CD4-positive, alpha-beta T cell treated with Interleukin-10 for 1 hour (primary cell): Measurements from ENCODE around the gene GNAI2.
"Not testable (repeated sequence)": the region's sequence is repeated elsewhere in the genome, so short reads cannot be mapped to it uniquely, and the experiment has no call there.

Experiments
- DNase-seq: peaks from one replicate; pipeline ENCODE4 v3.0.0-alpha.2; 2020

GNAI2 gene

DNA sequence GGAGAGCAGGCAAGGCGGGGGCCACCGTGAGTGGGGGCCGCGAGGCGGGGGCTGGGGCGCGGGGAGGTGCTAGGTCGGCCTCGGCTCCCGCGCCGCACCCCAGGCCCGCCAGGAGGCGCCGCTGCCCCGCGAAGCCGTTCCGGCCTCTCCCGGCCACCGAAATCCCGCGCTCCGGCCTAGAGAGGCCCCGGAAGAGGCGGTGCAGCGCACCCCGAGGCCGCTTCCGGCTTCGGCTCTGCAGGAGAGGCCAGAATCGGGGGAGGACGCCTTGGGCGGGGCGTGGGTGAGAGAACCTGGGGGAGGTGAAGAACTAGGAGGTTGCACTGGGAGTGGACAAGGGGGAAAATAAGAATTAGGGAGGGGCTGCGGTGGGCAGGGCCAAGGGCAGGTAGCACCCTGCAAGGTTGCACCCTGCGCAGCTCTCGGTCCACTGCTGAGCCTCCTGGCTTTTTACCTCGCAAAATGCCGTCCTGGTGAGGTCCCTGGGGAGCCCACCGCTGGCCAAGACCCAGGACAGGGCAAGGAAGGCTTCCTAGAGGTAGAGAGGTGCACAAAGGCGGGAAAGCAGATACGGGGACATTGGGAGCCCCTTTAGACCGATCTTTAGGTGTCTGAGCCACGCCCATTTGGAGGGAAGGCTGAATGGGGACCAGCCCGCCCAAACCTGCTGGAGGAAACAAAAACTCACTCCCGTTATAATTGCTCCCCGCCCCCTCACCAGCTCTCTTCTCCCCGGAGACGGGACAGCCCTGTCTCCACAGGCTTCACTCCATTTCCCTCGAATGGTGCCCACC lies 8.4 kb upstream of the GNAI2 start:
- peak; percentile 93 for DNase-seq

- not testable (repeated sequence) for DNase-seq
Observed at GRCh38 chr3:50228184-50228763, 7.7 kb upstream of the GNAI2 start.

- DNase-seq: no peak
Observed at GRCh38 chr3:50229490-50229889, 6.5 kb upstream of the GNAI2 start.

- no peak for DNase-seq
Observed at GRCh38 chr3:50230104-50230793, 5.8 kb upstream of the GNAI2 start.

DNA sequence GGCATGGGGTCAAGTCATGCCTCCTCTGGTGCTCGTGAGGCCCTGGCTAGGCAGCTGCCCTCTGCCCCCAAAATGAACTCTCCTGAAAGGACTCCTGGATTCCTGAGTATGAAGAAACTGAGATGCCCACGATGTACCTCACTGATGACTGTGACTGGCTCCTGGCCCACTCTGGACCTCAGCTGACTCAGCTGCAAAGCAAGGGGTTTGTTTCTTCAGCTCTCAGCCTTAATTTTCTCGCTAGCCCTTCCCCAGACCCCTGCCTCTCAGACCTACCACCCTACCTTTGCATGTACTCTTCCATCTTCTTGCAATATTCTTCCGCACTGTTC lies 5.2 kb upstream of the GNAI2 start:
- no peak for DNase-seq

DNA sequence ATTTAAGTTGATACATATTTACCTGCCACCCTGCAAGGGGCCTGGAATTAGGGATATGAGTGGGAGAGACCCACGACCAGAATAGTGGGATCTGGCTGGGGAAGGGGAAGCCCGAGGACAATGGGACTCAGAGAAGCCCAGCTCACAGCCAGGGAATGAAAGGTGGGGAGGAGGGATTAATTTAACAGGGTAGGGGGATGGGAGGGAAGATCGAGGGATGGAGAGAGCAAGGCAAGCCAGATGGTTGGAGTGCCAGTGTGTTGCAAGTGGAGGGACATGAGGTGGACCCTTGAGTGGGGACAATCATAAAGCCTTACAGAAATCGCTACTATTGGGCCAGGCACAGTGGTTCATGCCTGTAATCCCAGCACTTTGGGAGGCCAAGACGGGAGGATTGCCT lies 4.4 kb upstream of the GNAI2 start:
- DNase-seq: no peak

- no peak for DNase-seq
Observed at GRCh38 chr3:50232303-50232702, 3.7 kb upstream of the GNAI2 start.

DNA sequence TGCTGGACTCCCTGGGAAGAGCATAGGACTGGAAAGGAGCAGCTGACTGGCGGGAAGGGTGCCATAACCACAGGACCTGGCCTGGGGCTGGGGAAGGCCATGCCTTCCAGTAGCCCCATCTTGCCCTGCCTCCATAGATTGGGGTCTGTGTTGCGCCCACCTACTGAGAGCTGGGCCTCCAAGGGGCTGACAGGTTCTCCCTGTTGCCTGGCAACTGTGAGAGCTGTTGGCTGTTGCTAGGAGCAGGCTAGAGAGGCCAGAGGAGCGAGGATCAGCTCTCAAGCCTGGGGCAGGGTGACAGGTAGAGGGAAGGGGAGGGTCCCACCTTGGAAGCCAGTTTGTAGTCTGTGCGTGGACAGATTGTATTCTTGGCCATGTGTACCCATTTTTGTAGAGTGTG lies 2.8 kb upstream of the GNAI2 start:
- DNase-seq: no peak

DNA sequence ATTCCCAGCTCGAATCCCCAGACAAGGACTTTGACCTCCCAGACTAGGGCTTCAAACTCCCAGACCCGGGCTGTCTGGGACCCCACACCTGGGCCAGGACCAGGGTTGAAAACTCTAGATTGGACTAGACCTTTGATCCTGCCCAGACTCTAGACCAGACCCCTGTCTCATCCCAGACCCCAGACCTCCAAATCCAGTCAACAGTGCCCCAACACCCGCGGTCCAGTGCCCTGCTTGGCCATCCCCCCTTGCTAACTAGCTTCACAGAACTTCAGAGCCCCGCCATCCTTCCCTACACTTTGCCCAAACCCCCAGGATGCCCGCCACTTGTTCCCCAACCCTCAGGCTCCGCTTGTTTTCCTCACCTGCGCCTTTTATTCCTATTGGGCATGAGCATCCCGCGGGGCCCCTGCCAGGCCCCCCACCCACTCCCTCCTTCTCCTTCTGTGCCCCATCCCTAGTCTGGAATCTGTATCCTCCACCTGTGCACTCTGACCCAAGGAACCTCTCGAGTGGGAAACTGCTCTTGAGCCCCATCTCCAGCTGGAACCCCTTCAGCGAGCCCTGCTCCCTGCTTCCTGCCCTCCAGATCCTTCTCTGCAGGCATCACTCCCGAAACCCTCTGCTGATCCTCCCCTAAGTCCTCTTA lies 604 bp downstream of the GNAI2 start:
- DNase-seq: no peak

DNA sequence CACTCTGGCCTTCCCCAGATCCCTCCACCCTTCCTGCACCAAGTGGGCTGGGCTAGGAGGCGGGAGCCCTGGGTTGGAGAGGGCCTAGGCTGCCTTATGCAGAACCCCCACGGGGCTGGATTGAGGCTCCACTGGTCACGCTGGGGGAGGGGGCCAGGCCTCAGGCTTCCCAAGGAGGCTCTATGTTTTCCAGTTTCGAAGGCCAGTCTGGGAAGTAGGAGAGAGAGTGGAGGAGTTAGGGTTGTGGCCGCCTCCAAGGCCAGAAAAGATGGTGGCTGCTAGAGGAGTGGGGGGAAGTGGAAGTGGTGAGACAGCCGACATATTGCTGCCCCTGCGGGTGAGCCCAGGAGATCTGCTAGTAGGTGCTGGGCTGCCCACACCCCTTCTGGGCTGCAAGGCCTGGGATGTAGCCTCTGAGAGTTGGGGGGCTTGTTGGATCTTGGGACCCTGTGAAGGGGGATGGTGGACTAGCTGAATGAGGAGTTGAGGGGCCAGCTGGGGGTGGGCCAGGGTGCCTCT lies 1.2 kb downstream of the GNAI2 start:
- DNase-seq: peak; percentile 45

- DNase-seq: peak; percentile 88
Observed at GRCh38 chr3:50237754-50238548, 1.9 kb downstream of the GNAI2 start.

- DNase-seq: no peak
Observed at GRCh38 chr3:50238549-50239026, 2.6 kb downstream of the GNAI2 start.

GRCh38 chr3:50239649-50240048 lies 3.6 kb downstream of the GNAI2 start:
- no peak for DNase-seq

DNA sequence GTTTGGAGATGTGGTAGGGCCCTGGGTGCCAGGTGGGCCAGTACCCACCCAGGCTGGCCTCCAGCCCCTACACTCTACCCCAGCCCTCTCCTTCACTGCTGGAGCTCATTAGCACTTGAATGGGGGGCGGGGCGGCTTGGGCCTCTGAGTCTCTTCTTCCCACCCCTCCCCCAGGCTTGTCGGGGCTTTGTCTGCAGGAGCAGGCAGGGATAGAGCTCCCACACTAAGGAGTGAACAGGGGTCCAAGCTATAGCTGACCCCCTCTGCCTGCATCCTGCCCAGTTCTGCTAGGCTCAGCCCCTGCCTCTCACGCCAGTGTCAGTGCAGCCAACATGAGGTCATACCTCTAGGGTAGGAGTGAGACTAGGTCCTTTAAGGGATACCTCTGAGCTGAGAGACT lies 5.2 kb downstream of the GNAI2 start:
- DNase-seq: no peak

DNA sequence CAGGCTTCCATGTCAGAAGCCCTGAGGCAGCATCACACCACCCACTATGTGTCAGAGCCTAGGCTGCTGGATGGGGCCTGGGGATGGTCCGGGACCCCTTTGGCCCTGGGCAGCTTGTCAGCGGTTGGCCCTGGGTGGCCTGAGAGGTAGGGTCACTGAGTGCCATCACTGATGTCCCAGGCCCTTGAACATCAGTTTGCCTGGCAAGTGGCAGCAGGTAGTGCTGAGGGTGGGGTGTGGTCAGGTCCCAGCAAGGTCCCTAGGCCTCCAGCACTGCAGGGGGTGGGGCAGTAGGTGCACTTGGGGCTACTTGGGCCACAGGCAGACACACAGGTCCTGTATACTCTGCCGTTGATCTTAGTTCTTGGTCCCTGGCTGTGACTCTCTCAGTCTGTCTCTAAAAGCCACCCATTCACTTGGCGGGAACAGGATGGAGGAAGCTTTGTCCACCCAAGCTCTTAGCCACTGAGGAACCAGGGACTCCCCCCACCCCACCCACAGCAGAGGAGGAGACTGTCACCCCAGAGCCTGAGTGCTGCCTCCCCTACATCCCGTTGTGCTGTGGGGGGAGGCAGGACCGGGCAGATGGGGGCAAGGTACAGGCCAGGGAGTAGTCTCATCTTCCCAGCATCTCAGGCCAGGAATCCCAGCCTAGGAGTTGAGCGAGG lies 5.8 kb downstream of the GNAI2 start:
- DNase-seq: no peak

DNA sequence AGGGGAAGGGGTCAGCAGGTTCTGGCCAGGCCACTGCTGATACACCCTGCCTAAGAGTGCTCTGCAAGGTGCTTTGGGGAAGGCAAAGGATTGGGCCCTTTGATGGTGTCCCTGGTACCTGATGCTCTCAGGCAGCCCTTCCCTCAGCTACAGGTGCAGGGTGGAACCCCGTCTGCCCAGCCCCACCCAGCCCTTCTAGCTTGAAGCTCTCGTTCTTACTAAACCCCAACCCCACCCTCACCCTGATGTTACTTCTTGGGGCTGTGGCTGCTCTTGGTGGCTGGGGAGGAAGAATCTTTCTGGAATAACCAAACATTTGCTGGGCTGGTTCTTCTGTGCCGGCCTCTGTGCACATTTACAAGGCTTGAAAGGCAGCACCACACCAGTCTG lies 6.4 kb downstream of the GNAI2 start:
- DNase-seq: no peak

- peak; percentile 63 for DNase-seq
Observed at GRCh38 chr3:50242851-50243542, 7.0 kb downstream of the GNAI2 start.

GRCh38 chr3:50243543-50243895 lies 7.5 kb downstream of the GNAI2 start:
- DNase-seq: no peak

- not testable (repeated sequence) for DNase-seq
Observed at GRCh38 chr3:50244813-50245212, 8.8 kb downstream of the GNAI2 start.

DNA sequence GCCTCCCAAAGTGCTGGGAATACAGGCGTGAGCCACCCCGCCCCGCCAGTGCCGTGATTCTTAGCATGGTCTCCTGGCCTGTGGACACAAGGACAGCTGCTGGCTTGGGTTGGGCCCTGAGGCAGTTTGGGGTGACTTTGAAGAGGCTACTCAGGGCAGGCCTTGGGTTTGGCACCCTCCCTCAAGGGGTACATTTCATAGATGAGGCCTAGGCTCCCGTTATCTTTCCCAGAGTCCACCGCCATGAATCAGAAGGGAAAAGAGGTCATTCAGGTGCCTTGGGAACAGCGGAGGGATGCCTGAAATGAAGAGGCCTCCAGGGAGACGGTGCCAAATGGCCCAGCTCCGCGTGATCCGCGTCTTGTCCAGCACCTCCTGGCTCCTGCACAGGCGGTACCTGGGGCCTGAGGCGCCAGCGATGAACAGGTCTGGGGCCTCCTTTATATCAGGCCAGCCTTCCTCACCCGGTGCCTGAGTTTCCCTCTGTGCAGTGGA lies 9.3 kb downstream of the GNAI2 start:
- no peak for DNase-seq

GRCh38 chr3:50245831-50246516 lies 10.0 kb downstream of the GNAI2 start:
- peak; percentile 93 for DNase-seq
